GM18526 (cell line): ENCODE results near the gene HTRA2.

Experiments used
- POLR2A ChIP-seq: IDR thresholded peaks from 3 replicates; pipeline ENCODE4 v1.6.1; 2011; ENCODE audit not compliant: insufficient read length; ENCODE audit errors: extremely low read depth

HTRA2 gene

GRCh38 chr2:74542978-74543377 is 13.2 kb downstream of the HTRA2 start:
- TF ChIP-seq POLR2A = no peak

- TF ChIP-seq POLR2A = no peak
These were observed 14.9 kb downstream of the HTRA2 start for GRCh38 chr2:74544634-74545033.

GRCh38 chr2:74546004-74546403 is 16.3 kb downstream of the HTRA2 start:
- TF ChIP-seq POLR2A = no peak

- no peak for TF ChIP-seq POLR2A
These were observed 18.7 kb downstream of the HTRA2 start for GRCh38 chr2:74548285-74548899.

GRCh38 chr2:74548900-74549826 is 19.4 kb downstream of the HTRA2 start:
- TF ChIP-seq POLR2A = peak; percentile 25

- TF ChIP-seq POLR2A = no peak
These were observed 20.5 kb downstream of the HTRA2 start for GRCh38 chr2:74550231-74550630.

- TF ChIP-seq POLR2A = no peak
These were observed 21.8 kb downstream of the HTRA2 start for GRCh38 chr2:74551530-74551929.

GRCh38 chr2:74551942-74552913 is 22.5 kb downstream of the HTRA2 start:
- TF ChIP-seq POLR2A = no peak

GRCh38 chr2:74552914-74553811 is 23.4 kb downstream of the HTRA2 start:
- no peak for TF ChIP-seq POLR2A

GRCh38 chr2:74553892-74554819 is 24.4 kb downstream of the HTRA2 start, which contains the start of the genes DOK1 and LOXL3:
Gene DOK1, plus strand, starts transcription at chr2:74554720. Its CDS starts 35 bp downstream, at chr2:74554755.
Gene LOXL3, minus strand, starts transcription at chr2:74553942. Its CDS starts 1,308 bp downstream, at chr2:74552634.
- TF ChIP-seq POLR2A = peak; percentile 68

- peak; percentile 21 for TF ChIP-seq POLR2A
These were observed 25.2 kb downstream of the HTRA2 start for GRCh38 chr2:74554820-74555531.

- no peak for TF ChIP-seq POLR2A
These were observed 25.9 kb downstream of the HTRA2 start for GRCh38 chr2:74555610-74556103.
